HepG2 (cell line): ENCODE measurements around the gene NUTF2. TPM values are rescaled to one million over a fixed set of nuclear protein-coding genes. Genes with fewer than 3 reads are reported as not detected.

Source experiments
- CENPX ChIP-seq: sonication (generic); formaldehyde crosslinking; IDR thresholded peaks from 2 replicates; pipeline ENCODE4 v1.9.0; 2021; ENCODE audit warnings: mild to moderate bottlenecking, missing genetic modification reagents, moderate library complexity
- FOXA1 ChIP-seq, 2 experiments: fragments of 450-650 bp in 1 of 2; sonication (generic) in 1 of 2; formaldehyde crosslinking in 1 of 2; IDR thresholded peaks; 2 replicates each; pipeline versions ENCODE4 v1.4.0 to v1.6.1; 2016 to 2020; ENCODE audit warnings: missing genetic modification reagents in 1 of 2
- GLI4 ChIP-seq: sonication (generic); formaldehyde crosslinking; IDR thresholded peaks from 2 replicates; pipeline ENCODE4 v1.5.1; 2020; ENCODE audit warnings: missing genetic modification reagents, mild to moderate bottlenecking, moderate library complexity, borderline replicate concordance
- HES4 ChIP-seq: sonication (generic); formaldehyde crosslinking; IDR thresholded peaks from 2 replicates; pipeline ENCODE4 v1.9.0; 2021; ENCODE audit warnings: mild to moderate bottlenecking, missing genetic modification reagents, borderline replicate concordance
- HIVEP1 ChIP-seq: sonication (generic); formaldehyde crosslinking; IDR thresholded peaks from 2 replicates; pipeline ENCODE4 v1.4.0; 2020; ENCODE audit warnings: mild to moderate bottlenecking, missing genetic modification reagents
- HMGA1 ChIP-seq: sonication (generic); formaldehyde crosslinking; conservative IDR thresholded peaks from 2 replicates; pipeline ENCODE4 v1.4.0; 2020; ENCODE audit warnings: missing genetic modification reagents
- HOXA9 ChIP-seq: sonication (generic); formaldehyde crosslinking; IDR thresholded peaks from 2 replicates; pipeline ENCODE4 v1.8.1; 2022; ENCODE audit warnings: missing genetic modification reagents, mild to moderate bottlenecking, moderate library complexity, borderline replicate concordance
- JUND ChIP-seq: sonication (generic); formaldehyde crosslinking; IDR thresholded peaks from 2 replicates; pipeline ENCODE4 v1.8.0; 2022; ENCODE audit warnings: mild to moderate bottlenecking, missing genetic modification reagents
- SIX1 ChIP-seq: sonication (generic); formaldehyde crosslinking; IDR thresholded peaks from 2 replicates; pipeline ENCODE4 v1.4.0; 2020; ENCODE audit warnings: missing genetic modification reagents, borderline replicate concordance
- SYNCRIP ChIP-seq: fragments of 200-400 bp; formaldehyde crosslinking; IDR thresholded peaks from 2 replicates; pipeline ENCODE4 v1.6.1; 2018; ENCODE audit warnings: mild to moderate bottlenecking, low read depth, low read length; ENCODE audit not compliant: insufficient read depth
- ZBTB7B ChIP-seq: sonication (generic); formaldehyde crosslinking; IDR thresholded peaks from 2 replicates; pipeline ENCODE4 v1.4.0; 2020; ENCODE audit warnings: missing genetic modification reagents
- ZNF251 ChIP-seq: sonication (generic); formaldehyde crosslinking; IDR thresholded peaks from 2 replicates; pipeline ENCODE4 v1.9.0; 2021; ENCODE audit warnings: mild to moderate bottlenecking, missing genetic modification reagents
- ZNF562 ChIP-seq: sonication (generic); formaldehyde crosslinking; IDR thresholded peaks from 2 replicates; pipeline ENCODE4 v1.8.0; 2022; ENCODE audit warnings: missing genetic modification reagents, borderline replicate concordance
- ZNF598 ChIP-seq: sonication (generic); formaldehyde crosslinking; IDR thresholded peaks from 2 replicates; pipeline ENCODE4 v1.5.1; 2020; ENCODE audit warnings: mild to moderate bottlenecking, missing genetic modification reagents, borderline replicate concordance
- polyA plus RNA-seq, 8 experiments: library from polyadenylated mRNA; depleted of rRNA in 3 of 8; stranded (reverse) in 7 of 8; unstranded in 1 of 8; fragments of >200 nt; fragmentation: Illumina TruSeq in 4 of 8; extraction: Trizol in 4 of 8; gene quantifications; 2 replicates each; pipeline versions ENCODE4 v1.2.1 to v1.2.3, GENCODE V29; 2011 to 2016; ENCODE audit warnings: low read depth in 4 of 8, missing spikeins in 1 of 8, mixed read lengths in 1 of 8; ENCODE audit not compliant: insufficient read depth in 1 of 8
- total RNA-seq, 5 experiments: library from RNA; depleted of rRNA; stranded (reverse); fragments of >200 nt; fragmentation: Illumina TruSeq; extraction: Trizol; gene quantifications; 2 replicates each; pipeline ENCODE4 v1.2.3, GENCODE V29; 2016; ENCODE audit warnings: low read depth in 1 of 5
- TF ChIP-seq, protein P1 (sequence below): sonication (generic); formaldehyde crosslinking; IDR thresholded peaks from 2 replicates; pipeline ENCODE4 v1.8.1; 2022; ENCODE audit warnings: low read depth, mild to moderate bottlenecking, missing genetic modification reagents
- TF ChIP-seq, protein P2 (sequence below): IDR thresholded peaks from 2 replicates; pipeline ENCODE4 v1.6.1; 2016; ENCODE audit warnings: control low read depth
- TF ChIP-seq, protein P3 (sequence below): sonication (generic); formaldehyde crosslinking; IDR thresholded peaks from 2 replicates; pipeline ENCODE4 v1.5.0; 2020; ENCODE audit warnings: missing genetic modification reagents
- TF ChIP-seq, protein P4 (sequence below): sonication (generic); formaldehyde crosslinking; IDR thresholded peaks from 2 replicates; pipeline ENCODE4 v1.9.0; 2021; ENCODE audit warnings: missing genetic modification reagents, borderline replicate concordance

The NUTF2 gene
- total and polyA plus RNA-seq, 2 of the 13 experiments (the other 11 are each of a cell fraction or from before 2014, with no cell fraction given) = 168 to 214 TPM

DNA sequence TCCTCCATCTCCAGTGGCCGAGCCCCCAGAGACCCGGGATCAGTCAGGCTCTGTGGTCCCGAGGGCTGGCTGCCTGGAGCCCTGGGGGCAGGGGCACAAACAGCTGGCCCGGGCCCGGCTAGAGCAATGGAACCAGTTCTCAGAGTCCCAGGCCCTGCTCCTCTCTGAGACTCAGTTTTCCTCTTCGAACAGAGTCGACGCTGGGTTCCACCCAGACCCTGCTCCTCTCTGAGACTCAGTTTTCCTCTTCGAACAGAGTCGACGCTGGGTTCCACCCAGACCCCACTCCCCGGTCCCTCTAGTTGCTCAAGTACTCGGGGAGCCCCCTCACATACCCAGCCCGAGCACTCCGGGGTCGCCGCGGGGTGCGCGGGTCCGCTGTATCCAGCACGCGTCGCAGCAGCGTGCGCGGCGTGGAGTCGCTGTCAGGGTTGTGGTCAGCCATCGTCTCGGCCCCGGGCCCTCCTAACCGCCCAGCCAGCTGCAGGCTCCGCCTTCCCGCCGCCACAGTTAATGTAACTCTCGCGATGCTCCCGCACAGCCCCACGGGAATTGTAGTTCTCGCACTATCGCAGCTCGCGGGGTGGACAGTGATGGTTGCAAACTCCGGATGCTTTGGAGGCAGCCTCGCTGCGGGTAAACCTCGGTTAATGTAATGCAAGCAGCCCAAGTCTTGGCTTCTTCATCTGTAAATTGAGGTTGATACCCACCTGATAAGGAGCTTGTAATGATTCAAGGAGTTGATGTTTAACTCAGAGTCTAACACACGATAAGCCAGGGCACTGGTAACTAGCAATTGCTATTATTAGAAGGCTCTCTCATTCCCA is 13.1 kb upstream of the NUTF2 start (continued):
- TF ChIP-seq, protein P1, sequence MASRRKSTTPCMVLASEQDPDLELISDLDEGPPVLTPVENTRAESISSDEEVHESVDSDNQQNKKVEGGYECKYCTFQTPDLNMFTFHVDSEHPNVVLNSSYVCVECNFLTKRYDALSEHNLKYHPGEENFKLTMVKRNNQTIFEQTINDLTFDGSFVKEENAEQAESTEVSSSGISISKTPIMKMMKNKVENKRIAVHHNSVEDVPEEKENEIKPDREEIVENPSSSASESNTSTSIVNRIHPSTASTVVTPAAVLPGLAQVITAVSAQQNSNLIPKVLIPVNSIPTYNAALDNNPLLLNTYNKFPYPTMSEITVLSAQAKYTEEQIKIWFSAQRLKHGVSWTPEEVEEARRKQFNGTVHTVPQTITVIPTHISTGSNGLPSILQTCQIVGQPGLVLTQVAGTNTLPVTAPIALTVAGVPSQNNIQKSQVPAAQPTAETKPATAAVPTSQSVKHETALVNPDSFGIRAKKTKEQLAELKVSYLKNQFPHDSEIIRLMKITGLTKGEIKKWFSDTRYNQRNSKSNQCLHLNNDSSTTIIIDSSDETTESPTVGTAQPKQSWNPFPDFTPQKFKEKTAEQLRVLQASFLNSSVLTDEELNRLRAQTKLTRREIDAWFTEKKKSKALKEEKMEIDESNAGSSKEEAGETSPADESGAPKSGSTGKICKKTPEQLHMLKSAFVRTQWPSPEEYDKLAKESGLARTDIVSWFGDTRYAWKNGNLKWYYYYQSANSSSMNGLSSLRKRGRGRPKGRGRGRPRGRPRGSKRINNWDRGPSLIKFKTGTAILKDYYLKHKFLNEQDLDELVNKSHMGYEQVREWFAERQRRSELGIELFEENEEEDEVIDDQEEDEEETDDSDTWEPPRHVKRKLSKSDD (CRISPR knock-in tag) = peak; percentile 50; the same call in 1 of the 2 replicates
- TF ChIP-seq SIX1 (CRISPR knock-in tag) = no peak; the same call in none of the 2 replicates
- TF ChIP-seq ZNF562 = no peak
- peak; percentile 55; the same call in 1 of the 2 replicates for TF ChIP-seq HIVEP1 (CRISPR knock-in tag)
- no peak for TF ChIP-seq FOXA1 (IDR thresholded peaks at IDR 0.05)
- no peak; the same call in 1 of the 2 replicates for TF ChIP-seq FOXA1 (CRISPR knock-in tag; IDR thresholded peaks at IDR 0.05)
- no peak for TF ChIP-seq ZNF251 (CRISPR knock-in tag)
- no peak; the same call in 1 of the 2 replicates for TF ChIP-seq HMGA1
- TF ChIP-seq HOXA9 = no peak
- TF ChIP-seq ZBTB7B (CRISPR knock-in tag) = 0 out of 2 replicates have a peak, but pooled peaks have one; percentile 34
- TF ChIP-seq HES4 (CRISPR knock-in tag) = peak; percentile 71; the same call in 1 of the 2 replicates
- TF ChIP-seq, protein P2, sequence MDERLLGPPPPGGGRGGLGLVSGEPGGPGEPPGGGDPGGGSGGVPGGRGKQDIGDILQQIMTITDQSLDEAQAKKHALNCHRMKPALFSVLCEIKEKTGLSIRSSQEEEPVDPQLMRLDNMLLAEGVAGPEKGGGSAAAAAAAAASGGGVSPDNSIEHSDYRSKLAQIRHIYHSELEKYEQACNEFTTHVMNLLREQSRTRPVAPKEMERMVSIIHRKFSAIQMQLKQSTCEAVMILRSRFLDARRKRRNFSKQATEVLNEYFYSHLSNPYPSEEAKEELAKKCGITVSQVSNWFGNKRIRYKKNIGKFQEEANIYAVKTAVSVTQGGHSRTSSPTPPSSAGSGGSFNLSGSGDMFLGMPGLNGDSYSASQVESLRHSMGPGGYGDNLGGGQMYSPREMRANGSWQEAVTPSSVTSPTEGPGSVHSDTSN (CRISPR knock-in tag) = no peak
- TF ChIP-seq GLI4 (CRISPR knock-in tag) = peak; percentile 64; the same call in 1 of the 2 replicates
- TF ChIP-seq CENPX (CRISPR knock-in tag) = no peak
- TF ChIP-seq JUND (CRISPR knock-in tag) = no peak
- no peak for TF ChIP-seq SYNCRIP
- TF ChIP-seq, protein P3, sequence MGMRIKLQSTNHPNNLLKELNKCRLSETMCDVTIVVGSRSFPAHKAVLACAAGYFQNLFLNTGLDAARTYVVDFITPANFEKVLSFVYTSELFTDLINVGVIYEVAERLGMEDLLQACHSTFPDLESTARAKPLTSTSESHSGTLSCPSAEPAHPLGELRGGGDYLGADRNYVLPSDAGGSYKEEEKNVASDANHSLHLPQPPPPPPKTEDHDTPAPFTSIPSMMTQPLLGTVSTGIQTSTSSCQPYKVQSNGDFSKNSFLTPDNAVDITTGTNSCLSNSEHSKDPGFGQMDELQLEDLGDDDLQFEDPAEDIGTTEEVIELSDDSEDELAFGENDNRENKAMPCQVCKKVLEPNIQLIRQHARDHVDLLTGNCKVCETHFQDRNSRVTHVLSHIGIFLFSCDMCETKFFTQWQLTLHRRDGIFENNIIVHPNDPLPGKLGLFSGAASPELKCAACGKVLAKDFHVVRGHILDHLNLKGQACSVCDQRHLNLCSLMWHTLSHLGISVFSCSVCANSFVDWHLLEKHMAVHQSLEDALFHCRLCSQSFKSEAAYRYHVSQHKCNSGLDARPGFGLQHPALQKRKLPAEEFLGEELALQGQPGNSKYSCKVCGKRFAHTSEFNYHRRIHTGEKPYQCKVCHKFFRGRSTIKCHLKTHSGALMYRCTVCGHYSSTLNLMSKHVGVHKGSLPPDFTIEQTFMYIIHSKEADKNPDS (CRISPR knock-in tag) = 0 out of 2 replicates have a peak, but pooled peaks have one; percentile 65
- TF ChIP-seq, protein P4, sequence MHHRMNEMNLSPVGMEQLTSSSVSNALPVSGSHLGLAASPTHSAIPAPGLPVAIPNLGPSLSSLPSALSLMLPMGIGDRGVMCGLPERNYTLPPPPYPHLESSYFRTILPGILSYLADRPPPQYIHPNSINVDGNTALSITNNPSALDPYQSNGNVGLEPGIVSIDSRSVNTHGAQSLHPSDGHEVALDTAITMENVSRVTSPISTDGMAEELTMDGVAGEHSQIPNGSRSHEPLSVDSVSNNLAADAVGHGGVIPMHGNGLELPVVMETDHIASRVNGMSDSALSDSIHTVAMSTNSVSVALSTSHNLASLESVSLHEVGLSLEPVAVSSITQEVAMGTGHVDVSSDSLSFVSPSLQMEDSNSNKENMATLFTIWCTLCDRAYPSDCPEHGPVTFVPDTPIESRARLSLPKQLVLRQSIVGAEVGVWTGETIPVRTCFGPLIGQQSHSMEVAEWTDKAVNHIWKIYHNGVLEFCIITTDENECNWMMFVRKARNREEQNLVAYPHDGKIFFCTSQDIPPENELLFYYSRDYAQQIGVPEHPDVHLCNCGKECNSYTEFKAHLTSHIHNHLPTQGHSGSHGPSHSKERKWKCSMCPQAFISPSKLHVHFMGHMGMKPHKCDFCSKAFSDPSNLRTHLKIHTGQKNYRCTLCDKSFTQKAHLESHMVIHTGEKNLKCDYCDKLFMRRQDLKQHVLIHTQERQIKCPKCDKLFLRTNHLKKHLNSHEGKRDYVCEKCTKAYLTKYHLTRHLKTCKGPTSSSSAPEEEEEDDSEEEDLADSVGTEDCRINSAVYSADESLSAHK (CRISPR knock-in tag) = peak; percentile 45; the same call in 1 of the 2 replicates
- TF ChIP-seq ZNF598 (CRISPR knock-in tag) = no peak
